HUES64 (cell line): Measurements from ENCODE around the gene ELMO1.

Experiments used
- H3K27ac ChIP-seq: 2 replicates; pipeline ENCODE4 v1.7.0; 2013; ENCODE audit warnings: low read depth, low read length, inconsistent platforms
- H3K27me3 ChIP-seq: 2 replicates; pipeline ENCODE4 v1.6.1; 2013; ENCODE audit warnings: mild to moderate bottlenecking, low read length; ENCODE audit not compliant: insufficient read depth
- H3K36me3 ChIP-seq: 2 replicates; pipeline ENCODE4 v1.6.1; 2013; ENCODE audit warnings: mild to moderate bottlenecking, low read length; ENCODE audit not compliant: insufficient read depth
- H3K4me1 ChIP-seq: 2 replicates; pipeline ENCODE4 v1.6.1; 2013; ENCODE audit warnings: mild to moderate bottlenecking, low read length, moderate library complexity; ENCODE audit not compliant: insufficient read depth
- H3K4me3 ChIP-seq: 2 replicates; pipeline ENCODE4 v1.5.1; 2013; ENCODE audit warnings: mild to moderate bottlenecking, low read length, moderate library complexity
- H3K9ac ChIP-seq: 2 replicates; pipeline ENCODE4 v1.6.1; 2013; ENCODE audit warnings: mild to moderate bottlenecking, low read depth, low read length
- H3K9me3 ChIP-seq: 2 replicates; pipeline ENCODE4 v1.6.1; 2013; ENCODE audit warnings: low read depth, low read length; ENCODE audit not compliant: insufficient read depth
- WGBS: fragments of 150-250, 120-280 bp; methylation state at CpG from one replicate; pipeline ENCODE4 v1.1.7; 2013; ENCODE audit warnings: missing lambda C conversion rate; 5-methylcytosine and 5-hydroxymethylcytosine counted together

Gene ELMO1

DNA sequence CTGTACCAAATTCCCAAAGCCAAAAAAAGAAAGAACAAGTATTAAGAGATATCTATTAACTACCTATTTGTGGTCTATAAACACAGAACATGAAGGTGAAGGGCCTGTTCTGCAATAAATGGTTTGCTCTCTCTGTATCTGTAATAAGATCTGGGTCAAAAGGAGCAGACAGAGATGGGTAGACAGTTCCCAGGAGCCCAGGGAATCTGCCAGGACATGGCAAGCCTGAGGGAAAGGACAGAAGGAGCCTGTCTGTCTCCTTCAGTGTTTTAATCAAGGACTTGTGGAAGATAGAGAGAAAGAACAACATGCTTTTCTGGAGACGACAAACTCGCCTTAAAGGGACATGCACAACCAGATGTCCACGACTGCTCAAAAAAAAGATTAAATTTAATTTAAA lies 165.7 kb downstream of the ELMO1 start:
- 80% methylated on average over 3 of the region's 3 CpGs for WGBS
- Histone ChIP-seq H3K9ac (no peak overlapping the region), H3K9me3 (no peaks in the 10 kb centered on the region), H3K4me3 (no peak overlapping the region), H3K27me3 (no peaks in the 10 kb centered on the region), H3K36me3 (no peaks in the 10 kb centered on the region), H3K4me1 (no peaks in the 10 kb centered on the region; the same call in 1 of the 2 replicates), H3K27ac (no peak overlapping the region)

DNA sequence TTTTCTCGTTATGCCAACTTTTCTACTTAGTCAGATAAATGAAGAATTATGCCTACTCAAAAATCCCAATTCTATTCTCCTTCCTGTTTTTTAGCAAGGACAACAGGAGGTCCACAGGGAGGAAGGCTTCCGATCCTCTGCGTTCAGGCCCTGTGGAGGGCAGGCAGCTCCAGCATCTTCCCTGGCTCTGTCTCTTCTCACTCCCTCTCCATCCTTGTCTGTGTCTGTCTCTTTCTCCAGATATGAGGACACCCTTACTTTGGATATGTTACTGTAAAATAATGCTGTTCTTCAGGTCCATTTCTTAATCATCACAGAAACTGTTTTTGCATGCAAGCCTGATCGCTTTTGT lies 166.6 kb downstream of the ELMO1 start:
- Histone ChIP-seq H3K27ac (no peak overlapping the region), H3K9ac (no peak overlapping the region), H3K27me3 (no peaks in the 10 kb centered on the region), H3K4me1 (no peaks in the 10 kb centered on the region; the same call in 1 of the 2 replicates), H3K4me3 (no peak overlapping the region), H3K9me3 (no peaks in the 10 kb centered on the region), H3K36me3 (no peaks in the 10 kb centered on the region)
- WGBS: 76% methylated on average over 4 of the region's 4 CpGs

DNA sequence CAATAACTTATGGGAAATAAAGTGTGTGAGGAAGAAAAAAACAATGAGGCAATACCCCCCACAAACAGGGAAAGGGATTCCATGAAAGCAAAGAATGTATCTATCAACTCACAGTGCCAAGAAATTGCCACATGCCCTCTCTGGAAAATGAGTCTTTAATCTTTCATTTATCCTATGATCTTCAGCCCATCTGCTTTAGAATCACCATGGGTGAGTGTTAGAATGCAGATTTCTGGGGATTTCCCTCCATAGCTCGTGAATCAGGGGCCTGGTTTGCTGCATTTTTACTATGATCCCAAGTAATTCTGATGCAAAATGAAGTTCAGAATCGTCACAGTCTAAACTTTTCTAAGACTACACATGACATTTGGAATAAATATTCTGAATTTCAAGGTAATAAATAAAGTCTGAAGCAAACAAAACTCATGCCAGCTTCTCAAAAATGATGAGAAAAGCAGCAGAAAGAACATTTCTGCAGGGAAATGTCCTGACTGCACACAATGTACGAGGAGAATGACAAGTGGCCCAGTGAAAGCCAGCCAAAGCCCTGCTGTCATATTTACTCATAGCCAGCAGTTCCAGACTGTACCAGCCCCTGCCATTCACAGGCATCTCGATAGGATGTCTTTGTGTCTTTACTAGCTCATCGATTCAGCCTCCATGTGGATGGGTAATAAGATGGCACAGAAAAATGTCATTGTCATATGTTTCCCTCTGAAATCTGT lies 167.1 kb downstream of the ELMO1 start:
- WGBS: 77% methylated on average over 5 of the region's 5 CpGs
- no peak overlapping the region for H3K4me3 ChIP-seq
- no peak overlapping the region for H3K27ac ChIP-seq
- H3K4me1 ChIP-seq: no peaks in the 10 kb centered on the region; the same call in 1 of the 2 replicates
- no peaks in the 10 kb centered on the region for H3K9me3 ChIP-seq
- H3K27me3 ChIP-seq: no peaks in the 10 kb centered on the region
- H3K36me3 ChIP-seq: no peaks in the 10 kb centered on the region
- no peak overlapping the region for H3K9ac ChIP-seq

DNA sequence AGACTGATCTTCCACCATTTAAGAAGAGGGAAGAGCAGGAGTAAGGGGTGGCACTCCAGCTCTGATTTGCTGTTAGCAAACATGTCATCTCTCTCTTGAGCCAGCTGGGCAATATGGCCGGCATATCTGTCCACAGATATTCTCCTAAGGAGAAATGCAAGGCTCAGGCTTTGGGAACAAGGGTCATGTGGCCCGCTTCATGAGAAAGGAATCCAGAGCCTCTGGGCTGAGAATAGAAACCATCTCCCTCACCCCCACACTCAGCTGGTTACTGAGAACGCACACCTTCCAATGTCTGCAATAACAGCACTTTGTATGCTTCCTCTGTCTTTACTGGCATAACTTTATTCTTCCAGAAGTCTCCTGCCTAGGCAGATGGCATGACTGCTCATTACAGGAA lies 171.2 kb downstream of the ELMO1 start:
- 91% methylated on average over 3 of the region's 3 CpGs for WGBS
- Histone ChIP-seq H3K4me3 (no peak overlapping the region), H3K36me3 (no peaks in the 10 kb centered on the region), H3K27ac (no peak overlapping the region), H3K9ac (no peak overlapping the region), H3K9me3 (no peaks in the 10 kb centered on the region), H3K27me3 (no peaks in the 10 kb centered on the region), H3K4me1 (no peaks in the 10 kb centered on the region; the same call in 1 of the 2 replicates)

DNA sequence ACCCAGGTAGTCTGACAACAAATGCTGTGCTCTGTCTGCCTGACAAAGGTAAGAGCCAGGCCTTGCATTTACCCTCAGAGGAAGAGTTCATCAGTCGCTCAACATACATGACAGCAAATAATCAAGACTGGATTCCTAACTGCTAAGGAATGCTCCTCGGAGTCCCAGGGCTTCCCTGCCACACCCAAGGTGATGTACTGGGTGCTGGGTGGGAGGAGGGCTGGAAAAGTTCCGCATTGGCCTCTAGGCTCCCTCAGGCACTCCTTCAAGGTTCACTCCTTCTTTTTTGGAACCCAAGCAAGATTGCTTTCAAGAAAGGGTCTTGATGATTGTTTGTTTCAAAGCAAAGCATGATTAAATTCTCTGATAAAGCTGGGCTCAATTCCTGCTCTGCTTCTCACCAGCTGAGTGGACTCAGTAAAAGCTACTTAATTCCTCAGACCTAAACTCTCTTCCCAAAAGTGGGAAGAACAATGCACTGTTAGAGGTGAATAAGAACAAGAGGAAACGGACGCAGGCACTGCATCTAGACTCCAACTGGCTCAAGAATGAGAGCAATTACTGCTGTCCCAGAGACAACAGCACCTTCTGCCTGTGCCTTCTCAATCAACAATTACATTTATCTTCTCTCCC lies 173.5 kb downstream of the ELMO1 start:
- Histone ChIP-seq H3K9ac (no peak overlapping the region), H3K36me3 (no peaks in the 10 kb centered on the region), H3K4me1 (no peaks in the 10 kb centered on the region), H3K27me3 (no peaks in the 10 kb centered on the region), H3K9me3 (no peaks in the 10 kb centered on the region), H3K27ac (no peak overlapping the region), H3K4me3 (no peak overlapping the region)
- WGBS: 86% methylated on average over 5 of the region's 5 CpGs

DNA sequence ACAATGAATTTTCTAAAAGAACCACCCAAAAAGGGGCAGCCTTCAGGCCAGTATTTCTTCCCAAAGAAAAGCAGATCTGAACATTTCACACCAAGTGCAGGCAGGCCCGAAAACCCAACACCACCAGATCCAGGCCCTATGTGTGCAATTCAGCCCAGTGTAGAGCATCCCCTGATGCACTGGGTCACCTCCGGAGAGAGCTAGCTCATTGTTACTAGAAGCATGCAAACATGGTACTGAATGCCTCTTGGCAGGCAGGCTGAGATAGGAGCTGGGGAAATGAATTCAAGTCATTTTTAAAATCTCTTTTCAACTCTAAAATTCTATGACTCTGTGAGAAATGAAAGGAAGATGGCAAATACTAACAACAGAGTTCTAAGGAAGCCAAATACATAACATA lies 174.8 kb downstream of the ELMO1 start:
- Histone ChIP-seq H3K4me3 (no peak overlapping the region), H3K9ac (no peak overlapping the region), H3K27me3 (no peaks in the 10 kb centered on the region), H3K9me3 (no peaks in the 10 kb centered on the region), H3K4me1 (no peaks in the 10 kb centered on the region), H3K27ac (no peak overlapping the region), H3K36me3 (no peaks in the 10 kb centered on the region)
- 94% methylated on average over 2 of the region's 2 CpGs for WGBS

DNA sequence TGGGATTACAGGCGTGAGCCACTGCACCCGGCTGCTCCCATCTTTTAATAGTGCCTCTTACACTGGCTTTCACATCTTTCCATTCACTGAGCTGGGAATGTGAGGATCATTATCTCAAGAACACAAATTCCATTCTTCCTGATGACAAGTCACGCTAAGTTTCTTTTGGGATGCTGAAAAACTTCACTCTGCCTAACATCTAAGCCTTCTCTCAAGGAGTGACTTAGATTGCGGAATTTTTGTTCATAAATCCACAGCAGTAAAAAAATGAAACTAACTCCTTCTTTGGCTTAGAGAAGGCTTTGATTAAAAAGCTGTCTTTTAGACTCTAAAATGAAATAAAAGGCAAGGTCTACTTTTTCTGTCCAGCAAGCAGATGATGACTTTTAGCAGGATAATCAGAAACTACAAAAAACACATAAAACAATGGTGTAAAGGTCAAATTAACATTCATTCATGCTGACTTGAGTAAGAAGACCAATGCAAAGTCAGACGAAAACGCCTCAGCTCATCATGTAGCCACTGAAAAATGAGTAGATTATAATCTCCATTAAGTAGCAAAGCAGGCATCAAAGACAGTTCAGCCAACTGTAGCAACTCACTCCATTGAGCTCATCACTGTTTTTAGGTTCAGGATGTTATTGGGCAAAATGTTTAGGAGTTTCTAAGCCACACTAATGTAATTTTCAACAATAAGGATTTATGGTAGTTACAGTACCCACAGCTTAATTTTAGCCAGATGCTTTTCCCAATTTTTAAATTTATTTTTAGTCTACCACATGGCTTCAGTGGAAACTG lies 178.8 kb downstream of the ELMO1 start:
- no peak overlapping the region for H3K9ac ChIP-seq
- H3K4me3 ChIP-seq: no peak overlapping the region
- H3K27ac ChIP-seq: no peak overlapping the region
- no peaks in the 10 kb centered on the region for H3K27me3 ChIP-seq
- no peaks in the 10 kb centered on the region for H3K36me3 ChIP-seq
- H3K9me3 ChIP-seq: no peaks in the 10 kb centered on the region
- 89% methylated on average over 6 of the region's 6 CpGs for WGBS
- H3K4me1 ChIP-seq: no peaks in the 10 kb centered on the region

DNA sequence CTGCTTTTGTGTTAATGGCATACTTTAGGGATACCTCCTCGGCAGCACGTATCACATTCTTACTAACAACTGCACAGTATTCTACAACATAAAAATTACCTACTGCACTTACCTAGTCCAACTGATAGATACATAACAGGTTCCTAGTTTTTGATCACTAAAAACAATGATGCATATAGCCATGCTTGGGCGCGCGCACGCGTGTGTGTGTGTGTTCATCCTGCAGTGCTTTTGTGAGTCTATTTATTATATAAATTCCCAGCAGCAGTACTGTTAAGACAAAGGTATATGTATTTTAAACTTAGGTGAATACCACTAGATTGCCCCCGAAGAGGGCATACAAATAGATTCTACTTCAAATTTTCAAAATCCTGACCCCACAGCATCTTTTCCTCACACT lies 181.4 kb downstream of the ELMO1 start:
- H3K4me1 ChIP-seq: no peaks in the 10 kb centered on the region
- no peak overlapping the region for H3K4me3 ChIP-seq
- H3K36me3 ChIP-seq: no peaks in the 10 kb centered on the region
- WGBS: 95% methylated on average over 8 of the region's 8 CpGs
- H3K9me3 ChIP-seq: no peaks in the 10 kb centered on the region
- H3K9ac ChIP-seq: no peak overlapping the region
- H3K27me3 ChIP-seq: no peaks in the 10 kb centered on the region
- H3K27ac ChIP-seq: no peak overlapping the region

DNA sequence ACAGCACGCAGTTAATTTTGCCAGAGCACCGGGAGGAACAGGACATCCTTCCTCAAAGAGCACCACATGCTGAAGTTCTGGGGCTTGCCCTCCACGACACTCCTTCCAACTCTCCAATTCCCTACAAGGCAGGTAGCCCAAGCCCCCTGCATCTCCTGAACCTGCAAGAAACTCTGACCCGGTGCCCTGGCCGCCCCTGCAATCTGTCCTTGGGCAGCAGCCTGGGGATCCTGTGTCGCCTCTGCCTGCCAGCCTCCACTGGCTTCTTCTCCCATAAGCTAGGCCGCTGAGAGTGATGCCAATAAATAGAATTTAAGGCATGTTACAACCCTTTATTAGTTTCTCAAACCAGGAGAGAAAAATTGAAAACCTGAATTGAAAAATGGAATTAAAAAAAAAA lies 182.8 kb downstream of the ELMO1 start:
- Histone ChIP-seq H3K9ac (no peak overlapping the region), H3K36me3 (no peaks in the 10 kb centered on the region), H3K9me3 (no peaks in the 10 kb centered on the region), H3K27me3 (no peaks in the 10 kb centered on the region), H3K4me1 (no peaks in the 10 kb centered on the region), H3K27ac (no peak overlapping the region), H3K4me3 (no peak overlapping the region)
- WGBS: 94% methylated on average over 7 of the region's 7 CpGs

DNA sequence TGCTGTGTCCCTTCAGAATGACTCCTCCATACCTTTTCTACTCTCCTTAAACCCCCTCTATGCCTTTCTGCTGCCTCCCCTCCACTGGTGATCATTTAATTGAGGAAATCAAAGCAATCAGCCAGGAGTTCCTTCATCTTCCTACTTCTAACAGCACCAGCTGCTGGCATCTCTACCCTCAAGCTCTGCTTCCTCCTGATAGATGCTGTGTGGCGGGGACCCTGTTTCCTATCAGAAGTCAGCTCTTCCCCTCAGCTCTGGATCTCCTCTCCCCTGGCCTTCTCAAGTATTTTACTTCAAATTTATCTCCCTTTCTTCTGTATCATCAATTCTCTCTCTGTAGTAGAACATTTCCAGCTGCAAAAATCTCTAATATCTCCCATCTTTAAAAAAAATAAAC lies 183.7 kb downstream of the ELMO1 start:
- WGBS: 96% methylated on average over 1 of the region's 1 CpG
- H3K9me3 ChIP-seq: no peaks in the 10 kb centered on the region
- no peaks in the 10 kb centered on the region for H3K4me1 ChIP-seq
- no peak overlapping the region for H3K9ac ChIP-seq
- no peak overlapping the region for H3K27ac ChIP-seq
- H3K27me3 ChIP-seq: no peaks in the 10 kb centered on the region
- no peak overlapping the region for H3K4me3 ChIP-seq
- no peaks in the 10 kb centered on the region for H3K36me3 ChIP-seq

DNA sequence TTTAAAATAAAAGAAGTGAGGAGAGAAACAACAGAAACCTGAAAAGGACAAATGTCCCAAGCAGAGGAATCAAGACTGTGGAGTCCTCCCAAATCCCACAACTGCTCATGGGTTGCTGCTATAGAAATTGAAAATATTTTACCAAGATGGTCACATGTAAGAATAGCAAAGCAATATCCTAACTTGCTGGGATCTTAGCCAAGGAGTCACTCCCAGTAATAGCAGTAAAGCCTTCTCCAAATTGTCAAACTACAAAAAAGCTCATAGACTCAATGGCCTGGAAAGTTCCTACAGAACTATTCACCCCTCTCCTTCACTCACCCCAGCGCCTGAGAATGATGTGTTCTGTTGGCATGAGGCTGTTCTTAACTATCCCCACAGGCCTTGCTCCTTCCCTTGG lies 186.5 kb downstream of the ELMO1 start:
- no peak overlapping the region for H3K9ac ChIP-seq
- no peak overlapping the region for H3K27ac ChIP-seq
- no peaks in the 10 kb centered on the region for H3K9me3 ChIP-seq
- no peaks in the 10 kb centered on the region for H3K36me3 ChIP-seq
- 100% methylated on average over 1 of the region's 1 CpG for WGBS
- H3K4me1 ChIP-seq: peaks cover 2% of the 10 kb centered on the region; the same call in 1 of the 2 replicates
- H3K27me3 ChIP-seq: no peaks in the 10 kb centered on the region
- no peak overlapping the region for H3K4me3 ChIP-seq
